Natural killer cell (primary cell): ENCODE results near the gene HOXC6. TPM values are rescaled to one million over a fixed set of nuclear protein-coding genes. Genes with fewer than 3 reads are reported as not detected.
A peak's percentile ranks its signal among the peaks of the same experiment; 100 is the strongest.

Experiments used
- ATAC-seq, 3 donors: fragments of 150-1000 bp in 2 of 3; fragments of 200-7000 bp in 1 of 3; cut with Tn5 transposase; 1 replicate in 1 of 3; 2 replicates in 2 of 3; pipeline ENCODE4 v1.10.0; 2021; ENCODE audit warnings: mild to moderate bottlenecking in 2 of 3, moderate library complexity in 2 of 3
- DNase-seq, 2 donors: peaks; one replicate each; pipeline versions ENCODE4 v3.0.0 to v3.0.0-alpha.2; 2013 to 2021; ENCODE audit warnings: mixed read lengths in 1 of 2
- H3K27ac ChIP-seq: one replicate; pipeline ENCODE4 v1.5.1; 2013; ENCODE audit warnings: mild to moderate bottlenecking, low read length
- H3K27me3 ChIP-seq: one replicate; pipeline ENCODE4 v1.6.1; 2013; ENCODE audit warnings: low read length; ENCODE audit not compliant: control insufficient read depth, insufficient read depth
- H3K36me3 ChIP-seq: one replicate; pipeline ENCODE4 v1.6.1; 2013; ENCODE audit warnings: low read length; ENCODE audit not compliant: control insufficient read depth, insufficient read depth
- H3K4me1 ChIP-seq: one replicate; pipeline ENCODE4 v1.6.1; 2013; ENCODE audit warnings: low read length; ENCODE audit not compliant: control insufficient read depth, insufficient read depth
- H3K4me3 ChIP-seq: one replicate; pipeline ENCODE4 v1.5.1; 2013; ENCODE audit warnings: low read length
- H3K9me3 ChIP-seq: one replicate; pipeline ENCODE4 v1.6.1; 2013; ENCODE audit warnings: low read length; ENCODE audit not compliant: control insufficient read depth, insufficient read depth
- H3K27ac Mint-ChIP-seq, 2 donors: one replicate each; pipeline ENCODE4 v1.8.0; 2022; ENCODE audit warnings: mild to moderate bottlenecking in 2 of 2, mixed read lengths in 2 of 2, moderate library complexity in 1 of 2
- H3K27me3 Mint-ChIP-seq, 2 donors: one replicate each; pipeline ENCODE4 v1.8.0; 2022; ENCODE audit warnings: low read depth in 2 of 2, mixed read lengths in 2 of 2
- H3K36me3 Mint-ChIP-seq: one replicate; pipeline ENCODE4 v1.8.0; 2022; ENCODE audit warnings: mixed read lengths
- H3K4me1 Mint-ChIP-seq, 2 donors: one replicate each; pipeline ENCODE4 v1.8.0; 2022; ENCODE audit warnings: mixed read lengths in 2 of 2
- H3K4me3 Mint-ChIP-seq: one replicate; pipeline ENCODE4 v1.8.0; 2022; ENCODE audit warnings: mild to moderate bottlenecking, moderate library complexity, mixed read lengths
- H3K9me3 Mint-ChIP-seq, 2 donors: one replicate each; pipeline ENCODE4 v1.8.0; 2022; ENCODE audit warnings: mixed read lengths in 2 of 2
- CTCF ChIP-seq: fragments of 200-600 bp; IDR thresholded peaks from one replicate; pipeline ENCODE4 v1.8.0; 2022; ENCODE audit warnings: antibody characterized with exemption
- WGBS: methylation state at CpG from one replicate; pipeline ENCODE4 v1.1.7; 2013; ENCODE audit warnings: missing lambda C conversion rate; ENCODE audit not compliant: insufficient coverage; 5-methylcytosine and 5-hydroxymethylcytosine counted together
- intact Hi-C: fragments of 100-400 bp; cut with micrococcal nuclease; formaldehyde crosslinking; loops from one replicate; pipeline ENCODE4 v1.14.2; 2022
- total RNA-seq, 4 donors: library from RNA; stranded (reverse); fragments of 120-200 nt in 1 of 4; gene quantifications; one replicate each; pipeline versions ENCODE4 v1.2.3 to v1.2.4, GENCODE V29; 2013 to 2022

HOXC6 gene
- total RNA-seq, 3 donors from 2014 or later (not counting 1 experiment from before 2014, with no cell fraction given) = not detected

DNA sequence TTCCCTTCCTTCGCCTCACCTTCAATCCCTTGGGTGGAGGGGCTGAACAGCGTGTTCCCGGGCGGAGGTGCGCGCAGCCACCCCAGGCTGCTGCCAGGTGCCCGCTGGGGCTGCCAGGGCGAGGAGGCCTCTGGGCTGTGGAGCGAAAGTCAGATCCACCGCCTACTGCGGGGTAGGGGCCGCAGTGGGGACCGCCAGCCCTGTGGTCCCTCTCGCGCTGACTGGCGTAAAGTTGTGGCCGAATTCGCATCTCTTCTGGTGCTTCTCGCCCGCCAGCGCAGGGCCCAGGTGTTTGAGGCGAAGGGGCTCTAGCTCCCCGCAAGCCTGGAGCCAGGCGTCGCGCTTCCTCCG, 18.5 kb downstream of the HOXC6 start:
- Histone ChIP-seq H3K4me1 (peaks cover 30% of the 10 kb centered on the region), H3K4me3 (no peak overlapping the region), H3K9me3 (no peaks in the 10 kb centered on the region), H3K27me3 (peaks cover 86% of the 10 kb centered on the region), H3K27ac (no peak overlapping the region), H3K36me3 (no peaks in the 10 kb centered on the region)
- no peak for TF ChIP-seq CTCF
- Mint-ChIP-seq H3K4me3 (no peak overlapping the region), H3K9me3 (no peaks in the 10 kb centered on the region), H3K27me3 (peaks cover 93 to 98% of the 10 kb centered on the region in 2 donors), H3K27ac (no peak overlapping the region), H3K4me1 (peaks cover 14 to 32% of the 10 kb centered on the region in 2 donors), H3K36me3 (no peaks in the 10 kb centered on the region)
- ATAC-seq (no peak), DNase-seq (no peak)
- WGBS = 15% methylated on average over 27 of the region's 27 CpGs
- intact Hi-C loops = no loop called here

GRCh38 chr12:54047160-54047963, 19.1 kb downstream of the HOXC6 start:
- Mint-ChIP-seq H3K27me3 (peaks cover 93 to 98% of the 10 kb centered on the region in 2 donors), H3K36me3 (no peaks in the 10 kb centered on the region), H3K27ac (no peak overlapping the region), H3K9me3 (no peaks in the 10 kb centered on the region), H3K4me3 (no peak overlapping the region), H3K4me1 (peaks cover 20 to 37% of the 10 kb centered on the region in 2 donors)
- intact Hi-C loops = no loop called here
- 11% methylated on average over 61 of the region's 61 CpGs for WGBS
- no peak overlapping the region for H3K4me3 ChIP-seq
- no peaks in the 10 kb centered on the region for H3K9me3 ChIP-seq
- H3K27ac ChIP-seq = no peak overlapping the region
- H3K27me3 ChIP-seq = peaks cover 88% of the 10 kb centered on the region
- H3K4me1 ChIP-seq = peaks cover 36% of the 10 kb centered on the region
- no peak for TF ChIP-seq CTCF
- no peak for ATAC-seq
- peak in 1 of 2 donors; percentile 19 for DNase-seq
- H3K36me3 ChIP-seq = no peaks in the 10 kb centered on the region

DNA sequence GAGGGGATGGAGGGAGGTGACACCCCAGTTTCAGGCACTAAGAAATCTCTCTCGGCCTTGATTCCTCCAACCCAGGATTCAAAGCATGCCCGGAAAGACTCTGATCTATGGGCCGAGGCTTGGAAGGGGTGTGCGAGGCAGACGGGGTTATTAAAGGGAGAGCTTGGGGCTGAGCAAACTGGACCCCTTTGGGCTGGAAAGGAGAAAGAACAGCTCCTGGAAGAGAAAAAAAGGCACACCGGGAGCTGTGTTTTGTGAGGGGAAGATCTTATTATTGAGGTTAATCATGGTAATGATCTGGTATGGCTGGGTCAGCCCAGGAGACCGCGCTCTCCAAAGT, 19.7 kb downstream of the HOXC6 start:
- intact Hi-C loops = no loop called here
- Mint-ChIP-seq H3K36me3 (no peaks in the 10 kb centered on the region), H3K4me1 (peaks cover 25 to 43% of the 10 kb centered on the region in 2 donors), H3K27me3 (peaks cover 89 to 93% of the 10 kb centered on the region in 2 donors), H3K27ac (no peak overlapping the region), H3K4me3 (no peak overlapping the region), H3K9me3 (no peaks in the 10 kb centered on the region)
- H3K27me3 ChIP-seq = peaks cover 88% of the 10 kb centered on the region
- no peak overlapping the region for H3K4me3 ChIP-seq
- H3K4me1 ChIP-seq = peaks cover 42% of the 10 kb centered on the region
- WGBS = 26% methylated on average over 6 of the region's 8 CpGs
- no peak for DNase-seq
- TF ChIP-seq CTCF = no peak
- ATAC-seq = no peak
- no peak overlapping the region for H3K27ac ChIP-seq
- H3K36me3 ChIP-seq = no peaks in the 10 kb centered on the region
- no peaks in the 10 kb centered on the region for H3K9me3 ChIP-seq
